ENCODE measurements around the gene GLS.

The GLS gene

DNA sequence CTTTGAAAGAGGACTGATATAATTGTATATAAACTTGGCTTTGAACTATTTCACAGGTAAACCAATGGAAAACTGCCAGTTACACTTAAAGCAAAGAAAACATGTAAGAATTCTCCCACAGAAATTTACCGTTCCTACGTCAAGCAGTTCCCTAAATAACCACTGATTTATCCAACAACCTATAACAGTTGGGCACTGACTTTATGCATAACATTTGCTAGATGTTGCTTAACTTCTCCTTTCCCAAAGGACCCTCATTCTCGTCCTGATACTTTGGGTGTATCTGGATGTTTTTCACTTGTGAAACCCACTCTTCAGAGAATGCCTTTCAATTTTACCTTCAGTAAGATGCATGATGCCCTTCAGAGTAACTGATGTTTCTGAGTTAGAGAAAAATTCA lies 89.5 kb downstream of the GLS start:
- DNase-seq: no peak

DNA sequence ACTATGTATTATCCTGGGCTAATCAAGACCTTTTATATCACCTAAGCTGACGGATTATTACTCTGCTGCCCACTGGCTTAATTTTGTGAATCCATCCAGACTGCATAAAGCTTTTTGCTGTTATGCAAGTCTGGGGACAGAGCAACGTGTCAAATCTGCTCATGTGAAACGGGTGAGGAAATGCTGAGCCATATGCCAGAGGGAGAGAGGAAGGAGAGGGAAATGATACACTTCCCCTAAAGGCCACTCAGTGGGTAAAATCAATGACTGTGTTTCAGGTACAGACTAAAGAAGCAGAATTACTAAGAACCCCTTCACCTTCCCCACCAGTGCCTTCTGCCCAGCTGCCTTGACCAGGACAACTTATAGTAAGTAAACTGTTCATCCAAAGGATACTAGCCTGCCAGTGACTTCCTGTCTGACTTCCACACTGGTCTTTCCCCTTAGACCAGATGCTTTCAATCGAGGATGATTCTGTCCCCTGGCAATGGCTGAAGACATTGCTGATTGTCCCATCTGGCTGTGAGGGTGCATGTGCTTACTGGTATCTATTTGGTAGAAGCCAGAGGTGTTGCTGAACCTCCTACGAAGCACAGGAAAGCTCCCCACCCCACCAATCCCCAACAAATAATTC lies 90.4 kb downstream of the GLS start:
- no peak for DNase-seq

DNA sequence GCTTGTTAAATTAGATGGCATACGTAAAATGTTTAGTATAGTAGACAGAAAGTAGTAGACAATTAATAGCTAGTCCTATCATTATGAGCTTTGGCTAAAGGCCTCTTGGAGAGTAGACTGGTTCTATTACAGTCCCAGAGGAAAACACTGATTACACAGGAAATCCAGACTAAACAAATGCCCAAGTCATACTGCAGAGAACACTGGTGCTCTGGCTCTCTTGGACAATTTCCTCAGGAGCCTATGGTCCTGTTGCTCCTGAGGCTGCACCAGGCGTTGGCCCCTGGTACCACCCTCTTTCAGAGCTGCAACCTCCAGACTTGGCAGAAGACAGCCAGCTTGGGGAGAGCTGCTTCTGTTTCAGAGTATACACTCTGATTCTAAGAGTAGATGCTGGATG lies 91.6 kb downstream of the GLS start:
- DNase-seq: no peak

DNA sequence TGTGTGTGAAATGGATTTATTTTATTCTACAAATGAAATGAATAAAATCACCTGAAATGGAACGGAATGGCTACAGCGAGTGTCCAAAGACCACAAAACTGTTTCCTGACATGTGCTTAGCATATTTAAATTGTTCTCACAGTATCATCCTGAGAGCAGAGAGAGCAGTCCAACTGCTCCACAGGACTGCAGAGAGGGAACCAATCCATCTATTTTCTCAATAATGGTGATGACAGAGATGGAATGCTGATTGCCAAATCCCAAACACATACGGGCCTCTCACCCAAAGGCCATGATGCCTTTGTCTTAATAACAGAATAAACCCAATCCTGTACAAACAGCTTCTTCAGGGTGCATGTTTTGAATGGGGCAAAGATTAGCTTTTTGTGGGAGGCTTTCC lies 92.2 kb downstream of the GLS start:
- DNase-seq: no peak

DNA sequence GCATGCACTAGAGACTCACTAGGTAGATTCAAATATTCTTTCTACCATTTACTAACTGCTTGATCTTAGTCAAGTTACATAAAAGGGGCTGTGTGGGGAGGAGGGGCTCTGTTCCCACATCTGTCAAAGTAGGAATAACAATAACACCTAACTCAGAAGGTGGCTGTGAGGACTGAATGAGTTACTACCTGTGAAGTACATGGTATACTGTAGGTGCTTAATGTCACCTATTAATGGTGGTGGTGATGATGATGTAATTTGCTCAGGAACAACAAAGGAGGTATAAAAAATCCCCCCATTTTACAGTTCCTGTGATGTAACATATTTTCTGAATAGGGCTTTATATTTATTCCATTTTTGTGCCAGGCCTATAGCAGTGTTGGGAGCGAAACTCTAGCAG lies 92.6 kb downstream of the GLS start:
- no peak for DNase-seq

DNA sequence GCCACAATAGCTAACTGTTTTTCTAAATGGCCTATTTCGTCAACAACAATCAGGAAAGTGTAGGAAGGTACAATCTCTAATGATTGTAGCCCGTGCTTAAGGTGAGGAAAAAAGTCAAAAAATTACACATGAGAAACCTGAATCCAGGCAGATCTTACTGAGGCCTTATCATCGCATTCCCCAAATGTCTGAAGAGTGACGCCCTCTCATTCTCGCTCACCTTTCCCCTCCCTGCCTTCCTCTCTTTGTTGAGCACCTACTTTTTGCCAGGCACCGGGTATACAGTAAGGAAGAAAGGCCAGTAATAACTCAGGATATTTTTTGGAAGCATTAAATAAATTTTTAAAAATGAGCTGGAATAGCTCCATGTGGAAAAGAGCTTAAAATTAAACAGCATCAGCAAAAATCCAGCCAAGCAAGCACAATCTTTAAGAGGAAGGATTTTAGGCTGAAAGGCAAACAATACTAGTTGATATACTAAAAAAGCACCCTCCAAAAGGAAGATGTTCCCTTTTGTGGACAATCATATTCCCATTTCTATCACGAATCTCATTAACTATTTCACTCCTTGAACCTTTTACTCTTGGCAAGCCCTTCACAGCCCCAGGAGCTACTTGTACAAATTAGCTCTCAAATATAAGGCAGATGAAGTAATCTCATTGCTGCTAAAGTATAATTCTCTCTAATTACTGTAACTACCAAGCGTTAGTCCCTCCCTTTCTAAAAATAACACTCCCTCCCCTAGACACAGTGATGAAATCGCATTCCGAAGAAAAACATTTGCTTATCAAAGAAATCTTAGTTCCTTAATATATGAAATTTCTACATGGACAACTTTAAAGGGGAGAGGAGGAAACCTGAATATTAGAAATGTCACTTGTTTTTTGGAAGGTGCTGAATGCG lies 93.4 kb downstream of the GLS start:
- no peak for DNase-seq

DNA sequence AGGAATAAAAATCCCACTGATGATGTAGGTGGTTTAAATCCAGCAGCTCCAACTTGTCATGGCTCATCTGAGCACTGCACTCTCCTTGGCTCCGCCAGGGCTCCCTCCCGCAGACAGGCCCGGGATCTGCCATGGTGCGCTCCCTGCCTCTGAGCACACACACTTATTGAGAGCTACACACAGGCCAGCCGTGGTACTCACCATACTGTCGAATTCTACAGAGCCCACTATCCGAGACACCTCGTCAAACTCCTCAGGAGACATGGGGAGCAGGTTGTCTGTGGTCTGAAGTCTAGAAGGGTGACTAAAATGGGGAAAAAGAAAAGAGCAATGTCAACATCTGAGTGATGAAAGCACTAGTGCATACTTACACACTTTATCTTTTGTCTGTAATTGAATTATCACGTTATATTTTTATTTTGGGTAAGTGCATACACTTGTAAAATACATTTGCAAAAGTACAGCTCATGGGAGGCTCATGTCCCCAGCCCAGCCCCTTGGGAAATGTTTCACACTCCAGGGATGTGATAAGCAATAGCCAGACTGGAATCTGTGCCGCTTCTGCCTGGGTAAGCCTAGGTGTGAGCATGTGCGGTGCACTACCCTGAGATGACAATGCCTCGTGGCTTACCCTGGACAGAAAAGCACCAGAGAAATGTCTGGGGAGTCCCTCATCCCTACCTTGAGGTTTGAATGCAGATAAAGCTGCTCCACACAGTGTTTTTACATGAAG lies 94.2 kb downstream of the GLS start:
- DNase-seq: peak in 2 of 51 donors; percentile 18 to 26

DNA sequence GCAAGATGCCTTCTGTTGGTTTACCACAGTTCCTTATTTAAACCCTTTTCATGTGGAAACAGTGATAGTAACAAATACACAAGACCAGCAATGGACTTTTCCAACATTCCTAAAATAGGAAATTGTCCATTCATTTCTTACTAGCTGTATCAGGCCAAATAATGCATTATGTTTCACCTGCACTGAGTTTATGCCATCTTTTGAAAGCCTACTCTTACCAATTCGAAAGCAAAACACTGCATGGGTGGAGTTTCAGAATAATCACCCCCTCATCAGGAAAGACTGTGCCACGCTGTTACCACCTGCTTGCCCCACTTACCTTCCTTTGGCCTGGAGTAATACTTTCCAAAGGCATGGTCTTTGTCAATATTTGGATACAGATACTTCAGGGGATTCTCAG lies 95.9 kb downstream of the GLS start:
- no peak for DNase-seq

DNA sequence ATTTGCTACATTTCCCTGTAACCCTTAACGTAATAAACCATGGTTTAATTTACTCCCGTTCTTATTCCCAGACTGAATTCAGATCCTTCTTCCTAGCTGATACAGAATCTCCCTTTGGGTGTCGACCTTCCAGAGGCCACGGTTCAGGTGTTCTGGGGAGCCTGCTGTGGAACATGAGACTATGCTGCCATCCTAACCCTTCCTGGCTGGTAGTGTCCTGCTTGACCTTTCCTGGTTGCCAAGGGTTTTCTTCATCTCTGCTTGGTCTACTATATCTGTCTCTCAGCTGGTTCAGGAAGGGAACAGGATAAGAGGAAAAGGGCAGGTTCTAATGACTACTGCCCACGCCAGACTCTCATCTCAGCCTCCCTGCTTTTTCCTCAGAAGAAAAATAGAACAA lies 96.9 kb downstream of the GLS start:
- DNase-seq: no peak

DNA sequence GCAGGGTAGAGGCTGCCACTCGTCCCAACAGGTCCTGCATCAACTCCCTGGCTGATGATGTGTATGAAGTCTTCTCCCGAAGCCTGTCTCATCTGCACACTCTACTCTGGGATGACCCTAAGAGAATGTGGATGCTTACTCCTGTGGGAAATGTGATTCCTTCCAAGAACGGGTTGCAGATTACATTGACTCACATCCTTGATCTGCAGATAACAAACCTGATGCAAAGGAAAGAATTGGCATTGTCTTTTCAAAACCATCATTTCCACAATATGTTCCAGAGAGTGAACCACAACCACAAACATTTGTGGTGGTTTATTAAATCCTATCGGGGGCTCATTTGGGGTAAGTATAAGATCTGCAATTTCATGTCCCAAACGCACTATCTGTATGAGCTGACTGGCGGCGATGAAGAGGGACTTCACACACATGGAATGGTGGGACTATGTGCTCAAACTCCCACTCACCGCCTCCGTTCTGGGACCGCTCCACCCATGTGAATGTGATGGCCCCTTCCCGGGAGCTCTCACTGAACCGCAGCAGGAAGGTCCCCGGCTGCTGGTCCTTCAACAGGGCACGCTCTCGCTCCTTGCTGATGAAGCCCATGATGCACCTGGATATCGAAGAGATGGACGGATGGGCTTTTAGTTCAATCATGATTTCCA lies 97.9 kb downstream of the GLS start:
- no peak for DNase-seq

DNA sequence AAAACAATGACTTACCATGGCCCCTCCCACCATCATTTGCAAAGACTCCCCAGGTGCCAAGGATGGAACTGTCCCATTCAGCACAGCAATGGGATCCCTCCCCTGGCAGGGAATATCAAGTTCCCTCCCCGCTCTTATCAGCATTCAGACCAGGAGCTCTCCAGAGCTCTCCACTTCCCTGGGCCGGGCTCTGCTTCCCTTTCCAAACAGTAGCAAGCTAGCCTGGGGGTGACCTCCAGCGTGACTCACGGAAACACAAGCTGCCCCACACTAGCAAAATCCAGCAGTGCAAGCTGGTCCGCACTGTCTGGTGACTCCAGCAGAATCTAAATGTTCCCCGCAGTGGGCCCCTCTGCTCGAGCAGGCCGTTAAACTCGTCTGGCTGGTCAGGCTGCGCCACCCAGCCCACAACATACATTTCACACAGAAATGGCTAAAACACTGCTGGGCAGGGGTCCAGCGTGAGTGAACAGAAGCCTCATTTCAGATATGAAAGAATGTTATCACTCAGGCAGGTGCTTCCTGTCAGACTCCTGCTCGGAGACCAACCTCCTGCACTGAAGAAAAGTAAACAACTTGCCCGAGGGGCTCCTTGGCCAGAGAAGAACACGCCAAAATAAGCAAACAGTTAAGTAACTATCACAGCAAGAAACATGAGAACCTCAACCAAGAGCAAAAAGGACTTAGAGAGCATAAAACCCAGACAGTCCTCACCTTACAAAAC lies 99.4 kb downstream of the GLS start:
- DNase-seq: no peak

DNA sequence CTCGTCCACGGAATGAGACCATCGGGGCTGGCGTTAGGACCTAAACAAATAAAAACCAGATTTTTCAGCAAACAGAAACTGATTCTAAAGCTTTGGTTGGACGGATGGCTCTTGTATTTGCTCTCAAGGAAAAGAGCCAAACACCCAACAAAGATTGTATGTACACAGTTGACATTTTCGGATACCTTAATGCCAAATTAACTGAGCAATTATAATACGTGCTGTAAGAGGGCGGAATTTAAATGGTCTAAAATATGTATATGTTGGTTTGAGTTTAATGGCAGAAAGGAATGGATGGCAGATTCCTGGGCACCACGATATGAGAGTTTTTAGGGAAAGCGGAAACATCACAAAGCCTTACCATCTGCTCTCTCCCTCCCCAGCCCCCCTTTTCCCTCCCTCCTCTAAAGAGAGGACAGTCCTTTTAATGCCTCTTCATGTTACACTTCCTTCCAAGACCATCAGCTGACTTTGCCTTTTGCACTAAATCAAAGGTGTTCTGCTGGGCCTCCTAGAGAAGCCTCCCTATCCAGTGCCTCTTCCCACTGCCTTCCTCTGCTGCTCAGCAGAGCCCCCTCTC lies 100.1 kb downstream of the GLS start:
- no peak for DNase-seq

DNA sequence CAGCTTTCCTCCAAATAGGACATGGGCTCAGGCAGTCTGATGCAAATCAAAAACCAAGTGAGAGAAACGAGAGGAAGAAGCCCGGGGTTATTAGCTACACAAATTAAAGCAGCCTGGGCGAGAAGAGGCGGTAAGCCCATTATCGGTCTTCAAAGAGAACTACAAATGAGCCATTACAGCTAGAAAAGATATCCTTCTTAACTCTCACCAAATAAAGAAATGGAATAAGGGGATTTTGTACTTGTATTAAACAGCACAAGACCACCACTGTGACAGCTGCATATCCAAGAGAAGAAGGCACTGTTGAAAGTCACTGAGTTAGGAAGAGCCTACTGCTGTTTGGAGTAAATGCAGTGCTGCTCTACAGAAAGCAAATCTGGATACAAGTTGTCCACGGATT lies 100.7 kb downstream of the GLS start:
- DNase-seq: no peak

DNA sequence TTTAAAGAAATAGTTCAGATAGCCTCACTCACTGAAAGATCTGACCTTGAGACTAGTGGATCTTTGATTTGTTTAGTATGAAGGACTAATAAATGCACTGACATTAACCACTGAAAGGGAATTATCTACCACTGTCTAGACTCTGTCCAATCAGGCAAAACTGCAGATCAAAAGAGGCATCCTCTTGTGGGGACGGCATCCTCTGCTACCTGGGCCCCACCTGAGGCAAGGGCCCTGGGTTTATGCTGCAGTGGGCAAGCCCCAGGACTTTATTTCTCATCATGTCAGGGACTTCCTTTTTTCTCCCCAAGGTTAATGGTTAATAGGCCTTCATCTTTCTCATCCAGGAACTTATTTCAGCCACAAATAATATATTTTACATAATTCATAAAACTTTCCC lies 101.1 kb downstream of the GLS start:
- no peak for DNase-seq

DNA sequence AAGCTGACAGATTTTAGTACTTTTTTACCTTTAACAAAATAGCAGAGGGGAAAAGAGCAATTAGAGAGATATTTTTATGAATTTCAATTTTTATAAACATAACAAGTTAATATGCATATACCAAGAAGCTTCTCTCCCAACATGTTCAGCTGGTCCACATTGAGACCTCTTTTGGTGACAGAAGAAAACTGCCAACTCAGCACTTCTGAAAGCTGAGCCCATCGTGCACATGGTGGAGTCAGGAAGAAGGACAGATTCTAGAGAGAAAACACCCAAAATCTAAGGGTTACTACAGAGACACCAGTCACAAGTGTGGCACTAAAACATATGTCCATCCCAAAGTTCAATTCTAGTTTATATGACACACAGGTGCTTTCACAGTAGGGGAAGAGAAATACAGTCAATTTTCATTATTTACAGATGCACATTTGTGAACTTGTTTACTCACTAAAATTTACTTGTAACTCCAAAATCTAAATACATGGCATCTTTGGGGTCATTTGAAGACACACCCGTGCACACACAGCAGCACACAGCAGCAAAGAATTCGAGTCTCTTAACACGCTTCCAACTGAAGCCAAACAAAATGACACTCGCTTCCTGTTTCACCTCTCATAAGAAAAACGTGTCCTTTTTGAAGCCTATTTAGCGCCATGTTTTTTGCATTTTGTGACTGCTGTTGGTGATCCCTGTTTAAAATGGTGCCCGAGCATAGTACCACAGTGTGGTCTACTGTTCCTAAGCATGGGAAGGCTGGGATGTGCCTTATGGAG lies 101.8 kb downstream of the GLS start:
- no peak for DNase-seq

DNA sequence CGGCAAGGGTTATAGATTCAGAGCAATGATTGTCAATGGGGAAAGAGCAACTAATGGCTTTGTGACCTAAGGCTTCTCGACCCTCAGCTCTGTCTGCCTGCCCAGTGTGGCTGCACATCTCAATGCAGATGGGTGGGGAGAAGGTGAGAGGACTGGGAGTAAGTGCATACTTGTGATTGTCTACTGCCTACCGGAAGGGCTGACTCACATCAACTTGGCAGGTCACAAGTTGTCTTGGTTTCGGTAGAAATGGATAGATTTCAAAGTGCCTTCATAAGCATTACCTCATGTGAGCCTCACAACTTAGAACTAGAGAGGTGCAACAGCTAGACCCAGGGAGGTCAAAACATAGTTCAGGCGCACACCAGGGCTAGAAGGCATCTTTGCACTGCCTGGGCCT lies 104.0 kb downstream of the GLS start:
- no peak for DNase-seq

DNA sequence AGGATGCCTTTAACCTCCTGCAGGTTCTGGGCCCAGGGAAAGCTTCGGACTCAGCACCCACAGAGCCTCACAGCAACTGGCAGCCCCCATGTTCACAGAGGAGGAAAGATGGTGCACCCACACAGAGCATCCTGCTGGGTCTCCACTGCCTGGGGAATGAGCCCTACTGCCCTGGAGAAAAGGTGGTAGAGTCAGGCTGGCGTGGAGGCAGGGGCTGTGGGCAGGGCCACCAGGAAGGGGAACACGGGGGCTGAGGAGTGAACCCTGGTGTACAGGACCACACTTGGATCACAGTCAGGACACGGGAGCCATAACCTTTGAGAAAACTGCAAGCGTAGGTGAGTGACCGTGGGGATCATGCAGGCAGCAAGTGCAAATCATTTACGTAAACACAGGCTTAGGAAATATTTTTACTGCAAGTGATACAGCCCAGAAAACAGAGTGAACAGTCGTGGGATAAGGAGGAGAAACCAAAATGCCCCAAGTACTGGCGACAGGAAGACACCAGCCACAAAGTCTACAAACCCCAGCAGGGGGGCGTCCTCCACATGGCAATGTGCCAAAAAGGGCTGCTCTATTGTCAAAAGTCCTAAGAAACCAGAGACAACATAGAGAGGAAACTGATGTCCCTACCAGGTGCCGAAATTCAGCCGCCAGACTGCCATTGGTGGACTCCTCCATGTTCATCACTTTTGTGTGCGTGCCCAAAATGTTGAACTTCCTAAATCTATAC lies 105.8 kb downstream of the GLS start:
- DNase-seq: no peak

DNA sequence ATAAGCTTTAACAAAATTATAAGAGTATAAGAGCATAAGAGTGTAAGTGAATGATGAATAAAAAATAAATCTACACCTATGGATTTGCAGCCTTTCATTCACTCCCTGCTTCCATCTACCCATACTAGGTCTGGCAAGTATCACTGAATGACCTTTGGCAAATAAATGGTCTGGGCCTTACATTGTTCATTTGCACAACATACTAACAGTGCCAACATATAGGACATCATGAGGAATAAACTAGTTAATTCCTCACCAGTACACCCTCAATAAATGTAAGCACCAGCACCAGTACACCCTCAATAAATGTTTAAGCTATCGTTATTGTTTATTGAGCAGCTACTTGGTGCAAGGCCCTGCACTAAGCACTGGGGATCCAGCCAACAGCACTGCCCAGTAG lies 106.5 kb downstream of the GLS start:
- DNase-seq: no peak

DNA sequence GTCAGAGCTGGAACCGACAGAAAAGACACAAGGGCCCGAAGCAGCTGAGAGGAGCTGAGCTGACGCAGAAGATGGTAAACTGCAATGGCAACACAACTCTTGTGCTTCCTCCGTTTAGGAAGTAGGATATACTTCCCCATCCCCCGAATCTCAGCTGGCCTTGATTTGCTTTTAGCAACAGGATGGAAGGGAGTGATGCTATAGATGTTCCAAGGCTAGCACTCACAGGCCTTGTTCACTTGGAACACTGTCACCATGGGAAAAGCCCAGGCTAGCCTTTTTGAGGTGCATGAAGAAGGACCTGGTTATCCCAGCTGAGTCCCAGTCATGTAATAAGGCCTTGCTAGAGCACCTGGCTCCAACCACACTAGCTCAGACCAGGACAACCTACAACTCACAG lies 107.3 kb downstream of the GLS start:
- DNase-seq: no peak

Data from hypothalamus (tissue), 51 donors.